NCI-H345 treated with DMSO at 0.1 percent for 48 hours (cell line): ENCODE data around the gene TRMT2A.

Source experiments
- DNase-seq: peaks from one replicate; lab custom pipeline; 2025; ENCODE audit not compliant: unreplicated experiment; lab: John Stamatoyannopoulos, UW

Gene TRMT2A

DNA sequence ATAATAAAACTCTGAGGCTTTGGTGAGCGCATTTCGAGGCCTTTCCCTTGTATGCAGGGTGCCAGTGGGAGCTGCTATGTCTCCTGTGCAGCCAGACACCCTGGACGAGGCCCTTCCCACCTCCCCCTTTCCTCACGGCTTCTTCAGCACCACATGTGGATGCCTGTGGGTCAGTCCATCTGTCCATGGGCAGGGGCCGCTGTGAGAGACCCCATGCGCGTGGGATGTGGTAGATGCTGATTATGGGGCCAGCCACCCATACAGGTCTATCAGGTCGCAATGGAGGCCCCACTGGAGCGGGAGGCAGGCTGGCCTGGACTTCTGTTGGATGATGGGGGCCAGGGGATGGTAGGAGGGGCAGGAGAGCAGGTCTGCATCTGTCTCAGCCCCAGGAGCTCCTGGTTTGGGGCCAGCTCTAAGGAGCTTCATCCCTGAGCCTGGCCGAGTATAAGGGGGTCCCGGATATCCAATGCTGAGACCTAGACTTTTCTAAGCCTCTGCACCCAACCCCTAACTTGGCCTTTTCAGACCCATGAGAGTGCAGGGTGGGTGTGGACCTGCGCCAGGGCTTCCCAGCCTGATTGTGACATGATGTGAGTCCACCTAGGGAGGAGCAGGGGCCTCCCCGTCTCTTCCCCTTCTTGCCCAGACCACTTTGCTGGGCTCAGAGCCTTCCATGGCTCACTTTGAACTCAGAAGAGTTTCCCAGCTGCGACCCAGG, 51.0 kb downstream of the TRMT2A start:
- DNase-seq: no peak

DNA sequence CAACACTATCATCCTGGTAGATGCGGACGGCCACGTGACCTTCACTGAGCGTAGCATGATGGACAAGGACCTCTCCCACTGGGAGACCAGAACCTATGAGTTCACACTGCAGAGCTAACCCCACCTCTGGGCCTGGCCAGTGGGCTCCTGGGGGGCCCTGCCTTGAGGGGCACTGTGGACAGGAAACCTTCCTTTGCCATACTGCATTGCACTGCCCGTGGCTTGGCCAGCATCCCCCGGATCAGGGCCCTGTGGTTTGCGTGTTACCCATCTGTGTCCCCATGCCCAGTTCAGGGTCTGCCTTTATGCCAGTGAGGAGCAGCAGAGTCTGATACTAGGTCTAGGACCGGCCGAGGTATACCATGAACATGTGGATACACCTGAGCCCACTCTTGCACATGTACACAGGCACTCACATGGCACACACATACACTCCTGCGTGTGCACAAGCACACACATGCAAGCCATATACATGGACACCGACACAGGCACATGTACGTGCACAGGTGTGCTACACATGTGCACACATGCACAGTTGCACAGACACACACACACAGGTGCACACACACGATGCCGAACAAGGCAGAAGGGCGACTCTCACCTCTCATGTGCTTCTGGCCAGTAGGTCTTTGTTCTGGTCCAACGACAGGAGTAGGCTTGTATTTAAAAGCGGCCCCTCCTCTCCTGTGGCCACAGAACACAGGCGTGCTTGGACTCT, 52.3 kb downstream of the TRMT2A start:
- no peak for DNase-seq

DNA sequence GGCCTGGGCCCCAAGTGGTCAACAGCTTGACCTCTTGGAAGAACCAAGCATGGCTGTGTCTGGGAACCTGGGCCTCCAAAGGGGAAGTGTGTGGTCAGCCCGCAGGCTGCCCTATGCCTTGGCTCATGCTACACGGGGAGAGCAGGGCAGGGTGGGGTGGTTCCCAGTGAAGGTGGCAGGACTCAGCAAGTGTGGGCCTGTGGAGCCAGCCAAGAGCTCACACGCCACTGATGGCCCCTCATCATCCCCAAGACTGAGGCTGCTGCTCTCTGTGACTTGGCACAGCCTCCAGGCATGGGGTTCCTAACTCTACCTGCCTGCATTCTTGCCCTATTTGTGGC, 52.9 kb downstream of the TRMT2A start:
- no peak for DNase-seq

DNA sequence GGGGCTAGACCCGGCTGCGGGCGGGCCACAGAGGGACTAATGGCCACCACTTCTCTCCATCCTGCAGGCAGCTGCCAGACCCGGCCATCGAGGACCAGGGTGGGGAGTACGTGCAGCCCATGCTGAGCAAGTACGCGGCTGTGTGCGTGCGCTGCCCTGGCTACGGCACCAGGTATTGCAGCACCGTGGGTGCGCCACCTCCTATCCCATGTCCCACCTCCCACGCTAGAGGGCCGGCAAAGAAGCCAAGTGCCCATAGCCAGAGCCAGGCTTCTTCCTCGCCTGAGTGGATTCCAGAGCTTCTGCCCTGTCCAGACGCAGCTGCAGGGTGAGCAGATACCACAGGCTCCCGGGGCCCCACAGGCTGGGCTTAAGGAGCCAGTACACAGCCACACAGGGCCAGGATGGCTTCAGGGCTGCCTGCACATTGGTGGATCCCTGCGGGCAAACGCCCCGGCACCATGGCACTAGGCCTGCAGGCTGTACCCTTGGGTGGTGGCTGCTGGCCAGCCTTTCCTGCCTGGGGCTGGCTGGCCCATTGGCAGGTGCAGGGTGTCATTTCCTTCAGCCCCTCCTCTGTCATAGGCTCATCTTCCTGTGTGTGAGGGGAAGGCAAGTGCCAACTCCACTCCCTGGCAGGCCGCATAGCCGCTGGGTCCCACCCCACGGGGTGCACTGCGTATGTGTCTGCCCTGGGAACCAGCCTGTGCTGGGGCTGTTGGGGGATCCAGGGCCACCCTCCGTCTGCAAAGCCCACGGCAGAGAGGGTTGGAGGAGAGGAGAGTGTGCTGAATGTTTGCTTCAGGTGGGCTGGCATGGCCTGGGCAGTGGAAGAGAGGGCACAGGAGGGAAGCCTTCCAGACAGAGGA, 53.5 kb downstream of the TRMT2A start:
- DNase-seq: no peak

DNA sequence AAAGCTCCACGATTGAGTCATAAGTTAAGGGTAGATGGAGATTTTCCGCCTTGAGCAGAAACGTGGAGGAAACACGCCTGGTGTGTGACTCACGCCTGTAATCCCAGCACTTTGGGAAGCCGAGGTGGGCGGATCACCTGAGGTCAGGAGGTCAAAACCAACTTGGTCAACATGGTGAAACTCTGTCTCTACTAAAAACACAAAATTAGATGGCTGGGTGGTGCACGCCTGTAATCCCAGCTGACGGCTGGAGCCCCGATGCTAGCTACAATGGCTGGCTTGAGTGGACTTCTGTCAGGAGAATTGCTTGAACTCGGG, 54.3 kb downstream of the TRMT2A start:
- no peak for DNase-seq

DNA sequence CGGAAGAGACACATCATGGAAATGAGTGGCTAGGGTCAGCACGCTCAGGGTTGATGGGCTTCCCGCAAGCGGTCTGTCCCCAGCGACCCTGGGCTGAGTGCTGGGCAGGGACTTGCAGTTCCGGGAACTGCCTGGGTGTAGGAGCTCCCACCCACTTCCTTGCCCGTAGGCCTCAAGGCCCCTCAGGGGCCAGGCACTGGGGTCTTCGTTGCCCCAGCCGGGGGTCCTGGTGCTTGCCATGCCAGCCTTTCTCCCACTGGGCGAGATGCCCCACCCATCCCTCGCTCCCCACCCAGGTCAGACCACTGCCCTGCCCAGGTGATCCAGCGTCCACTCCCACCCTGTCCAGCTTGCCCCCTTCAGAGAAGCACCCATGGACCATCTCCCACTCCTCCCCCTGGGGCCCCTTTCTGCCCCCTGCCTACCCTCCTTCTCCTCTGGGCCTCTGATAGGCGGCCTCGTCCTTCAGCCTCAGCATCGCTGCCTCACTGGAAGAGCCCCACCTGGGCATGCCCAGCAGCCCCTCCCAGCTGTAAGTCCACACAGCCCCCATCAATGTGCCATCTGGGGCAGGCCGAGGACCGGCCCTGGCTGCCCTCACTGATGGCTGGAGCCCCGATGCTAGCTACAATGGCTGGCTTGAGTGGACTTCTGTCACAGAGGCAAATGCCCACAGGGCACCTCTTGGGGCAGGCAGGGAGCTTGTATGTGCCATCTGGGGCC, 54.8 kb downstream of the TRMT2A start:
- no peak for DNase-seq
